ENCODE data around the gene MRPL30. TPM values are rescaled to one million over a fixed set of nuclear protein-coding genes. Genes with fewer than 3 reads are reported as not detected.

The MRPL30 gene
- total RNA-seq, 1 experiment from 2014 or later = 49.9 TPM

- Mint-ChIP-seq H3K9me3 (ENCODE audit: unreplicated experiment) (no peaks in the 10 kb centered on the region), H3K4me3 (ENCODE audit: unreplicated experiment) (no peak overlapping the region), H3K27ac (ENCODE audit: unreplicated experiment) (no peak overlapping the region), H3K4me1 (ENCODE audit: low read depth, unreplicated experiment) (no peaks in the 10 kb centered on the region), H3K27me3 (ENCODE audit: insufficient read depth, unreplicated experiment) (peaks cover 3% of the 10 kb centered on the region), H3K36me3 (ENCODE audit: insufficient read depth, unreplicated experiment) (no peaks in the 10 kb centered on the region)
- CTCF ChIA-PET = no interaction called here
- POLR2A ChIA-PET = no interaction called here
- no peaks in the 10 kb centered on the region for H3K4me1 ChIP-seq
- intact Hi-C loops (cut with micrococcal nuclease; ENCODE audit: unreplicated experiment) = no loop called here
- no peaks in the 10 kb centered on the region for H3K9me3 ChIP-seq
- no peaks in the 10 kb centered on the region for H3K27me3 ChIP-seq (replicated peaks; ENCODE audit: control insufficient read depth, insufficient read depth, low read length)
- no peaks in the 10 kb centered on the region for H3K36me3 ChIP-seq (ENCODE audit: control insufficient read depth, insufficient read depth, low read length)
- no peak overlapping the region for H3K4me3 ChIP-seq (ENCODE audit: low read depth, low read length)
- DNase-seq = no peak
- no TSS peak for BruUV-seq (replicated peaks)
- no peak for TF ChIP-seq CTCF (IDR thresholded peaks at IDR 0.05; ENCODE audit: insufficient read depth in 1 of 2, low read depth in 1 of 2, low read length in 1 of 2, severe bottlenecking in 1 of 2, unreplicated experiment in 1 of 2)
Measured at GRCh38 chr2:99238599-99238998, 57.6 kb downstream of the MRPL30 start.

GRCh38 chr2:99240431-99240830 lies 59.4 kb downstream of the MRPL30 start:
- no peaks in the 10 kb centered on the region for H3K9me3 ChIP-seq
- intact Hi-C loops (cut with micrococcal nuclease; ENCODE audit: unreplicated experiment) = no loop called here
- H3K27me3 Mint-ChIP-seq (ENCODE audit: insufficient read depth, unreplicated experiment) = peaks cover 3% of the 10 kb centered on the region
- no peaks in the 10 kb centered on the region for H3K27me3 ChIP-seq (replicated peaks; ENCODE audit: control insufficient read depth, insufficient read depth, low read length)
- no peak for TF ChIP-seq CTCF (IDR thresholded peaks at IDR 0.05; ENCODE audit: insufficient read depth in 1 of 2, low read depth in 1 of 2, low read length in 1 of 2, severe bottlenecking in 1 of 2, unreplicated experiment in 1 of 2)
- H3K36me3 ChIP-seq (ENCODE audit: control insufficient read depth, insufficient read depth, low read length) = no peaks in the 10 kb centered on the region
- H3K4me1 ChIP-seq = no peaks in the 10 kb centered on the region
- ChIA-PET POLR2A (no interaction called here), CTCF (no interaction called here)
- BruUV-seq (replicated peaks) = no TSS peak
- H3K9me3 Mint-ChIP-seq (ENCODE audit: unreplicated experiment) = no peaks in the 10 kb centered on the region
- H3K4me3 Mint-ChIP-seq (ENCODE audit: unreplicated experiment) = no peak overlapping the region
- DNase-seq = no peak
- H3K4me3 ChIP-seq (ENCODE audit: low read depth, low read length) = no peak overlapping the region
- H3K27ac Mint-ChIP-seq (ENCODE audit: unreplicated experiment) = no peak overlapping the region
- no peaks in the 10 kb centered on the region for H3K36me3 Mint-ChIP-seq (ENCODE audit: insufficient read depth, unreplicated experiment)
- H3K4me1 Mint-ChIP-seq (ENCODE audit: low read depth, unreplicated experiment) = no peaks in the 10 kb centered on the region

- CTCF ChIA-PET = no interaction called here
- Mint-ChIP-seq H3K9me3 (ENCODE audit: unreplicated experiment) (no peaks in the 10 kb centered on the region), H3K4me3 (ENCODE audit: unreplicated experiment) (no peak overlapping the region), H3K36me3 (ENCODE audit: insufficient read depth, unreplicated experiment) (no peaks in the 10 kb centered on the region), H3K4me1 (ENCODE audit: low read depth, unreplicated experiment) (no peaks in the 10 kb centered on the region), H3K27me3 (ENCODE audit: insufficient read depth, unreplicated experiment) (peaks cover 3% of the 10 kb centered on the region), H3K27ac (ENCODE audit: unreplicated experiment) (no peak overlapping the region)
- Histone ChIP-seq H3K9me3 (no peaks in the 10 kb centered on the region), H3K27me3 (replicated peaks; ENCODE audit: control insufficient read depth, insufficient read depth, low read length) (no peaks in the 10 kb centered on the region), H3K4me1 (no peaks in the 10 kb centered on the region), H3K36me3 (ENCODE audit: control insufficient read depth, insufficient read depth, low read length) (no peaks in the 10 kb centered on the region), H3K4me3 (ENCODE audit: low read depth, low read length) (no peak overlapping the region)
- BruUV-seq (replicated peaks) = no TSS peak
- TF ChIP-seq CTCF (IDR thresholded peaks at IDR 0.05; ENCODE audit: insufficient read depth in 1 of 2, low read depth in 1 of 2, low read length in 1 of 2, severe bottlenecking in 1 of 2, unreplicated experiment in 1 of 2) = no peak
- intact Hi-C loops (cut with micrococcal nuclease; ENCODE audit: unreplicated experiment) = no loop called here
- no peak for DNase-seq
- POLR2A ChIA-PET = no interaction called here
Measured at GRCh38 chr2:99242151-99242550, 61.2 kb downstream of the MRPL30 start.

Other genes with a start within 250 kb of the MRPL30 start
- gene CRACDL, start 245.0 kb upstream of the MRPL30 start, total RNA-seq (2022) = 0.77 and 1.1 TPM in 2 replicates
- 11.3 and 12.5 TPM in 2 replicates for gene C2orf15, start 39.5 kb upstream of the MRPL30 start, total RNA-seq (2022)
- 8.9 and 9.9 TPM in 2 replicates for gene TSGA10, start 26.2 kb upstream of the MRPL30 start, total RNA-seq (2022)
- 9.4 and 10.2 TPM in 2 replicates for gene LIPT1, start 26.2 kb upstream of the MRPL30 start, total RNA-seq (2022)
- gene MITD1, start 126 bp upstream of the MRPL30 start, total RNA-seq (2022) = 29.3 and 30.5 TPM in 2 replicates
- not detected in 2 replicates for gene LYG2, start 74.5 kb downstream of the MRPL30 start, total RNA-seq (2022)
- gene LYG1, start 120.0 kb downstream of the MRPL30 start, total RNA-seq (2022) = 0.67 and 0.93 TPM in 2 replicates
- gene TXNDC9, start 155.1 kb downstream of the MRPL30 start, total RNA-seq (2022) = 41.1 and 48.2 TPM in 2 replicates
- gene EIF5B, start 156.2 kb downstream of the MRPL30 start, total RNA-seq (2022) = 71.5 and 79.5 TPM in 2 replicates